HL-60 (cell line): ENCODE data around the gene TMEM63B.

Experiments
- CTCF ChIP-seq: IDR thresholded peaks from one replicate; pipeline ENCODE4 v1.5.1; 2011; ENCODE audit warnings: low read length, control low read depth, inconsistent platforms; ENCODE audit not compliant: insufficient read depth
- REST ChIP-seq: IDR thresholded peaks from 2 replicates; pipeline ENCODE4 v1.6.1; 2012; ENCODE audit warnings: low read depth; ENCODE audit not compliant: insufficient replicate concordance
- SPI1 ChIP-seq: IDR thresholded peaks from 2 replicates; pipeline ENCODE4 v1.6.1; 2012; ENCODE audit warnings: low read depth, mild to moderate bottlenecking, borderline replicate concordance

- TF ChIP-seq CTCF (no peak), REST (no peak), SPI1 (no peak)
These were observed 53.5 kb downstream of the TMEM63B start for GRCh38 chr6:44180886-44181285.
